SW480 (cell line): ENCODE measurements around the gene LCE1C.

Experiments used
- DNase-seq: peaks from one replicate; pipeline ENCODE4 v3.0.0-alpha.2; 2016; ENCODE audit warnings: low spot score

Gene LCE1C, protein sequence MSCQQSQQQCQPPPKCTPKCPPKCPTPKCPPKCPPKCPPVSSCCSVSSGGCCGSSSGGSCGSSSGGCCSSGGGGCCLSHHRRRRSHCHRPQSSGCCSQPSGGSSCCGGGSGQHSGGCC

DNA sequence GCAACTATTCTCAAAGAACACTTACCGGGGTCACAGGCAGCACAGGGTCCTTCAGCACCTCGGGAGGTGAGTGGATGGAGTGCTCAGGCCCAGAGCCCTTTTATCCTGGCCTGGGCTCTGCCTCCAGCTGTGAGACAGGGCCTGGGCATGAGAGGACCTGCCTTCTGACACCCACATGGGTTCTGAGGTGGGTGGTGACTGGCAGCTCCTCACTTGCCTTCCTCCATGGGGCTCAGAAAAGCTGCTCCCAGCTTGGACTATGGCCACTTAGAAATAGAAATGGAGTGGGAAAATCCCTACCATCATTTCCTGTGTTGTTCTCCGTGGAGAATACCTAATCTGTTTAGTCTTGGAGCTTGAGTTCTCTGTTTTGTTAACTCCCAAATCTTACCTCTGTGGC lies at the start of gene LCE1C:
LCE1C (minus strand) TSS at position 76 of the 400 bp plus-strand sequence. CDS start 1,173 bp downstream, outside the sequence.
- no peak for DNase-seq

GRCh38 chr1:152855661-152856060 lies 49.2 kb upstream of the LCE1C start:
- no peak for DNase-seq

DNA sequence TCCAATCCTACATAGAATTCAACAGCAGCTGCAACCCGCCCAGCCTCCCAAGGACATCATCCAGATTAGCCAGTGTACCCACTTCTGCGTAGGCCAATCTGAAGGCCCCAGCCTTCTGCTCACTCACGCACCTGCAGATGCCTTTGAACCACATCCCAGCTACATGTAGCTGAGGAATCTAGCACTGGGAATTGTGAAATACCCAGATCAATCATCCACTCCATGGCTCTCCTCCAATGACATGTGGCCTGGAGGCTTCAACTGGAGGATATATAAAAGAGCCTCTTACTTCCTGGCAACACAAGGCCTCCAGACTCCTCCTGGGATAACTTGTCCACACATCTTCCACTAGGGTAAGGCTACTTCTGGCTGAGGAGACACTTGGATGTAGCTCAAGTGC lies 36.1 kb upstream of the LCE1C start, which contains the start of gene LCE6A:
LCE6A (plus strand) TSS at position 301 of the 400 bp plus-strand sequence. CDS start 665 bp downstream, outside the sequence.
- DNase-seq, result no peak

GRCh38 chr1:152836870-152837269 lies 30.4 kb upstream of the LCE1C start:
- DNase-seq, result no peak

DNA sequence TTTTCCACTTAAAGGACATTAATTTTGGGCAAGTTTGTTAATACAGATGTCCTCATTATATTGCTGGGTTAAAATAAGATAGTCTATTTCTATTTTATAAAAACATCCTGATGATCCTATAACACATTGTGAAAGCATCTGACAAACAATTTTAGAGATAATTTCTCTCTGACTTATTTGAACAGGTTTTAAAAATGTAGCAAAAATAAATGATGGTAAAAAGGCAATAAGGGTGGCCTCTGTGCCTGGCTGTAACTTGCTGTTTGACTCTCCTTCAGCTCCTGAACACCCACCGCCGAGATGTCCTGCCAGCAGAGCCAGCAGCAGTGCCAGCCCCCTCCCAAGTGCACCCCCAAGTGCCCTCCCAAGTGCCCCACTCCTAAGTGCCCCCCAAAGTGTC lies 20.7 kb upstream of the LCE1C start, which contains the start of gene LCE1A:
LCE1A (plus strand) TSS at position 301 of the 400 bp plus-strand sequence; CDS start at position 301, 0 bp downstream.
- DNase-seq, result no peak

DNA sequence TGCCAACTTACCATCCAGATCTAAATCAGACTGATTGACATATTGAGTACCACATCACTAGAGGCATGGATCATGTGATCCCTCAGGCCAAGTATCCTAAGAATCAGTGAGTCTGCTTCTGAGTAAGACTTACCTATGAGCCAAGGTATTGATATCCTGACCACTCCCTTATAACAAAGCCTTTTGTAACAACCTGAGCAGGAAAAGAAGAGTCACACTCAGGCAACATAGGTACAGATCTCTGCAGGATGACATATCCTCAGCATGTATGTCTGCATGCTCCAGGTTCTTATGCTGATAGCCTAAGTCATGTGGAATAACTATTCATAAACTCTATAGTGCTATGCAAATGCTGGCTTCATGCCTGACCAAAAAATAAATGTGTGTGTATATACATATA lies 18.5 kb upstream of the LCE1C start:
- DNase-seq, result no peak

DNA sequence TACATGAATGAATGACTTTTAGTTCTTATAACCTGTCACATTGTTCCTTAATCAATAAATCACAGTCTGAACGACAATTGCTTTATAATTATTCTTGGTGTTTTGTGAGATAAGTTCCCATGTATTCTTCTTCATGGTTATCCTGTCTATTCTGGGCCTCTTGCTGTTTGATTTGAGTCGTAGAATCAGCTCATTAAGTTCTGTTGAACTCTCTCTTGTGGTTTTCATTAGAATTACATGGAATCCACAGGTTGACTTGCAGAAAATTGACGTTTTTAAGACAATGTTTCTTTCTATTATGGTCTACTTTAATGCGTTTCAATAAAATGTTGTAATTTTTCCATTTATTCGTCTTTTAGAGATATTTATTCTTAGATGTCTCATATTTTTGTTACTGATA lies 16.8 kb upstream of the LCE1C start:
- DNase-seq, result no peak

DNA sequence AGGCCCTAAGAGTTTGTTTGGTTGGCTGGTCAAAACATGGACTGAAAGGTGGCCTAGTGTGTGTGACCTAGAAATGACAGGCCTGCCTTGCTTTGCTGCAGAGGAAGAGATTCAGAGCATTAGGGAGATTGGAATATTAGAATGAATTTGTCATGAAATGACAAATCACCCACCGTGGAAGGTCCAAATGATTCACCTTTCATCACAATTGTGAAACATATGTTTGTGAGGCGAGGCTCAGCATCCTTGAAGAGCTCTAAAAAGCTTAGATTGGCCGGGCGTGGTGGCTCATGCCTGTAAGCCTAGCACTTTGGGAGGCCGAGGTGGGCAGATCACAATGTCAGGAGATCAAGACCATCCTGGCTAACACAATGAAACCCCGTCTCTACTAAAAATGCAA lies 10.9 kb upstream of the LCE1C start:
- no peak for DNase-seq

GRCh38 chr1:152811671-152812070 lies 5.2 kb upstream of the LCE1C start, which contains the start of gene LCE1B:
TSS of gene LCE1B (plus strand) at chr1:152811971. CDS start at chr1:152812447, 476 bp downstream.
- no peak for DNase-seq

DNA sequence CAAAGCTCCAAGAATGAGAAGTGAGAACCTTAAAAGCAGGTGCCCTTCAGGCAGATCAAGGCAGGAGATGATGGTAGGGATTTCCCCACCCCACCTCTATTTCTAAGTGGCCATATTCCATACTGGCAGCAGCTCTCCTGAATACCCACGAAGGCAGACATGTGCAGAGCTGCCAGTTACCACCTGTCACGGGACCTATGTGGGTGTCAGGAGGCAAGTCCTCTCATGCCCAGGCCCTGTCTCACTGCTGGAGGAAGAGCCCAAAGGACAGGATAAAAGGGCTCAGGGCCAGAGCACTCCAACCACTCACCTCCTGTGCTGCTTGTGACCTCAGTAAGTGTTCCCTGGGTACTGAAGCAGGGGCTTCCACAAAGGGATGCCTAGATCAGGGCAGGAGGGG lies 4.6 kb upstream of the LCE1C start:
- no peak for DNase-seq

DNA sequence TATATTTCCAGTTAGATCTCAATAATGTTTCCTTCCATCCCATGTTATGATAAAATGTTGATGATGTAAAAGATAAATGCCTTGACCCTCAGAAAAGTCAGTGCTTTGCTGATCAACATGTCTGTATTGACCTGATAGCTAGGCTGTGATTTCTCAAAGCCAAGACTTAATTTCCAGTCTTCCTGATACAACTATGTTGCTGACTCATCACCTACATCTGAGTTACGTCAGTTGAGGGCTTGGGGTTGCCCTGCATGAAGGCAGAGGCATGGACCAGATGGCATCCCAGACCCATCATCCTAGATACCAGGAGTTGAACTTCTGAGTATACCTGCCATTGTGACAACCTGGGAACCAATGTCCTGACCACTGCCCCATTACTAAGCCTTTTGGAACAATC lies 5.1 kb downstream of the LCE1C start:
- DNase-seq, result no peak

DNA sequence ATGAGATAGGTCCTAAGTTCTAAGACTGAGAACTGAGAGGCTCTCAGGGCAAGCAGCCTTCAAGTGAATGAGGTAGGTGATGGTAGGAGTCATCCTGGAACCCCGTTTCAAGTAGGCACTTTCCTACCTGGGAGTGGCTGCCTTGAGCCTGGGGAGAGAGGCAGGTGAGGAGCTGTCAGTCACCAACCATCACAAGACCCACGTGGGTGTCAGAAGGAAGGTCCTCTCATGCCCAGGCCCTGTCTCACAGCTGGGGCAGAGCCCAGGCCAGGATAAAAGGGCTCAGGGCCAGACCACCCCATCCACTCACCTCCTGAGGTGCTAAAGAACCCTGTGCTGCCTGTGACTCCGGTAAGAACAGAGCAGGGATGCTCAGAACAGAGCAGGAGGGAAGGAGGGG lies 10.0 kb downstream of the LCE1C start, which contains the start of gene LCE1D:
LCE1D (plus strand) TSS at position 301 of the 400 bp plus-strand sequence. CDS start 1,074 bp downstream, outside the sequence.
- no peak for DNase-seq

DNA sequence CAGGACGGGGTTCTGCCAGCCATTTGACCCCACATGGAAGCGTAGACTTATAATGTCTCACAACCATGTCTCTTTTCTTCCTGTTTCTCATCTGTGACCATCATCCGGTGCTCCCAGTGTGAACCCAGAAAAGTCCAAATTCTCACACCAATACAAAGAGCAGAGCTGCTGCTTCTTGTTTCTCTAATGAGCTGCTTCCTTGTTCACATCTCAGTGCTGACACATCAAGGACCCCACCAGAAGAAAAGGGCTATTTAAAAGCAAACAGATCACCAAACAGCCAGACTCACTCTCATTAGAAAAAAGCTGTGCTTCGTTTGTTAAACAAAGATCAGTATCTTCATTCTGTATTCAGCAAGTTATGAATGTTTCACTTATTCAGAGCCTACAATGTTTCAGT lies 10.8 kb downstream of the LCE1C start:
- DNase-seq, result no peak

GRCh38 chr1:152786077-152786476 lies 20.4 kb downstream of the LCE1C start, which contains the start of gene LCE1E:
TSS of gene LCE1E (plus strand) at chr1:152786257. CDS start at chr1:152787300, 1,043 bp downstream.
- DNase-seq, result peak; percentile 82

GRCh38 chr1:152783095-152783494 lies 23.4 kb downstream of the LCE1C start:
- no peak for DNase-seq

- DNase-seq, result peak; percentile 17
These were observed 28.8 kb downstream of the LCE1C start for GRCh38 chr1:152777510-152778137.

DNA sequence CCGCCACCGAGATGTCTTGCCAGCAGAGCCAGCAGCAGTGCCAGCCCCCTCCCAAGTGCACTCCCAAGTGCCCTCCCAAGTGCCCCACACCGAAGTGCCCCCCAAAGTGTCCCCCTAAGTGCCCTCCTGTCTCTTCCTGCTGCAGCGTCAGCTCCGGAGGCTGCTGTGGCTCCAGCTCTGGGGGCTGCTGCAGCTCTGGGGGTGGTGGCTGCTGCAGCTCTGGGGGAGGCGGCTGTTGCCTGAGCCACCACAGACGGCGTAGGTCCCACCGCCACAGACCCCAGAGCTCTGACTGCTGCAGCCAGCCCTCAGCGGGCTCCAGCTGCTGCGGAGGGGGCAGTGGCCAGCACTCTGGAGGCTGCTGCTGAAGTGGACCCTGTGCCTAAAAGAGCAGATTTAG lies 30.1 kb downstream of the LCE1C start:
- DNase-seq, result no peak

- DNase-seq, result peak; percentile 2
These were observed 31.6 kb downstream of the LCE1C start, which contains the start of gene LCE1F for GRCh38 chr1:152774875-152775274. TSS of gene LCE1F (plus strand) at chr1:152775140. CDS start at chr1:152776372, 1,232 bp downstream.

GRCh38 chr1:152770411-152770810 lies 36.0 kb downstream of the LCE1C start:
- no peak for DNase-seq

GRCh38 chr1:152768847-152769533 lies 37.5 kb downstream of the LCE1C start:
- DNase-seq, result peak; percentile 2

GRCh38 chr1:152761609-152762213 lies 44.7 kb downstream of the LCE1C start:
- DNase-seq, result no peak

- no peak for DNase-seq
These were observed 45.8 kb downstream of the LCE1C start for GRCh38 chr1:152760551-152761190.
